WTC11 (cell line): Measurements from ENCODE around the gene TLE6.

Experiments
- CBFB ChIP-seq: sonication (generic); formaldehyde crosslinking; IDR thresholded peaks from 2 replicates; pipeline ENCODE4 v1.8.1; 2022; ENCODE audit warnings: mild to moderate bottlenecking, low read depth, missing genetic modification reagents
- ETV6 ChIP-seq: sonication (generic); formaldehyde crosslinking; IDR thresholded peaks from 2 replicates; pipeline ENCODE4 v1.8.1; 2022; ENCODE audit warnings: mild to moderate bottlenecking, missing genetic modification reagents
- FOXJ3 ChIP-seq: sonication (generic); formaldehyde crosslinking; IDR thresholded peaks from 2 replicates; pipeline ENCODE4 v1.9.0; 2021; ENCODE audit warnings: missing genetic modification reagents, mild to moderate bottlenecking, borderline replicate concordance
- JUN ChIP-seq: sonication (generic); formaldehyde crosslinking; IDR thresholded peaks from 2 replicates; pipeline ENCODE4 v1.8.0; 2023; ENCODE audit warnings: mild to moderate bottlenecking, missing genetic modification reagents
- MXD4 ChIP-seq: fragments of 250-450 bp; sonication (Bioruptor Pico); IDR thresholded peaks from 2 replicates; pipeline ENCODE4 v1.8.0; 2021; ENCODE audit warnings: mild to moderate bottlenecking, moderate library complexity, borderline replicate concordance
- OVOL2 ChIP-seq: fragments of 250-450 bp; sonication (Bioruptor Pico); IDR thresholded peaks from 2 replicates; pipeline ENCODE4 v1.9.0; 2021; ENCODE audit warnings: mild to moderate bottlenecking, borderline replicate concordance
- SP1 ChIP-seq: sonication (generic); formaldehyde crosslinking; conservative IDR thresholded peaks from 2 replicates; pipeline ENCODE4 v1.8.1; 2022; ENCODE audit warnings: missing genetic modification reagents
- TF ChIP-seq, protein P1 (sequence below): fragments of 200-600 bp; IDR thresholded peaks from 2 replicates; pipeline ENCODE4 v1.8.0; 2022; ENCODE audit warnings: antibody characterized with exemption
- TF ChIP-seq, protein P2 (sequence below): sonication (generic); formaldehyde crosslinking; IDR thresholded peaks from 2 replicates; pipeline ENCODE4 v1.8.1; 2022; ENCODE audit warnings: low read depth, mild to moderate bottlenecking, moderate library complexity, missing genetic modification reagents, borderline replicate concordance
- TF ChIP-seq, protein P3 (sequence below): sonication (generic); formaldehyde crosslinking; IDR thresholded peaks from 2 replicates; pipeline ENCODE4 v1.8.1; 2023; ENCODE audit warnings: mild to moderate bottlenecking, missing genetic modification reagents, moderate library complexity
- TF ChIP-seq, protein P4 (sequence below): sonication (generic); formaldehyde crosslinking; IDR thresholded peaks from 2 replicates; pipeline ENCODE4 v1.8.0; 2022; ENCODE audit warnings: mild to moderate bottlenecking, missing genetic modification reagents
- TF ChIP-seq, protein P5 (sequence below): sonication (generic); formaldehyde crosslinking; IDR thresholded peaks from 2 replicates; pipeline ENCODE4 v1.8.1; 2023; ENCODE audit warnings: mild to moderate bottlenecking, moderate library complexity, missing genetic modification reagents

DNA sequence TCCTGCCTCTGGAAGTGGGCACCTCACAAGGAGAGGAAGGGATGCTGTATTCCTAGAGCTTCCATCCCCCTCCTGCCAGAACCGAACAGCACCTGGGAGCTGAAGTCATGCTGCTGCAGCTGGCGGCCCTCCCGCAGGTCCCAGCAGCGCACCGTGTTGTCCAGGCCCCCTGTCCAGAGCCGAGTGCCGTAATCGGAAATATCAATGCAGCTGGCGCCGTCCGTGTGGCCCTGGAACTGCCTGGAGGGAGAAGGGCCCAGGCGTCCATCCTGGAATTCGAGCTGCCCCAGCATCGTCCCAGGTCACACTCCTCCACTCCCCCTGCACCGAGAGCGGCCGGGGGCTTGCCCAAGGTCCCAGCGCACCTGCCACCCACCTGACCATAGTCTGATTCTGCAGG, 28.0 kb downstream of the TLE6 start:
- TF ChIP-seq, protein P1, sequence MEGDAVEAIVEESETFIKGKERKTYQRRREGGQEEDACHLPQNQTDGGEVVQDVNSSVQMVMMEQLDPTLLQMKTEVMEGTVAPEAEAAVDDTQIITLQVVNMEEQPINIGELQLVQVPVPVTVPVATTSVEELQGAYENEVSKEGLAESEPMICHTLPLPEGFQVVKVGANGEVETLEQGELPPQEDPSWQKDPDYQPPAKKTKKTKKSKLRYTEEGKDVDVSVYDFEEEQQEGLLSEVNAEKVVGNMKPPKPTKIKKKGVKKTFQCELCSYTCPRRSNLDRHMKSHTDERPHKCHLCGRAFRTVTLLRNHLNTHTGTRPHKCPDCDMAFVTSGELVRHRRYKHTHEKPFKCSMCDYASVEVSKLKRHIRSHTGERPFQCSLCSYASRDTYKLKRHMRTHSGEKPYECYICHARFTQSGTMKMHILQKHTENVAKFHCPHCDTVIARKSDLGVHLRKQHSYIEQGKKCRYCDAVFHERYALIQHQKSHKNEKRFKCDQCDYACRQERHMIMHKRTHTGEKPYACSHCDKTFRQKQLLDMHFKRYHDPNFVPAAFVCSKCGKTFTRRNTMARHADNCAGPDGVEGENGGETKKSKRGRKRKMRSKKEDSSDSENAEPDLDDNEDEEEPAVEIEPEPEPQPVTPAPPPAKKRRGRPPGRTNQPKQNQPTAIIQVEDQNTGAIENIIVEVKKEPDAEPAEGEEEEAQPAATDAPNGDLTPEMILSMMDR: no peak
- TF ChIP-seq JUN (CRISPR knock-in tag) (no peak), SP1 (CRISPR knock-in tag) (no peak), ETV6 (CRISPR knock-in tag) (no peak), OVOL2 (CRISPR knock-in tag) (no peak), FOXJ3 (CRISPR knock-in tag) (no peak), CBFB (CRISPR knock-in tag) (no peak), MXD4 (no peak)
- TF ChIP-seq, protein P2, sequence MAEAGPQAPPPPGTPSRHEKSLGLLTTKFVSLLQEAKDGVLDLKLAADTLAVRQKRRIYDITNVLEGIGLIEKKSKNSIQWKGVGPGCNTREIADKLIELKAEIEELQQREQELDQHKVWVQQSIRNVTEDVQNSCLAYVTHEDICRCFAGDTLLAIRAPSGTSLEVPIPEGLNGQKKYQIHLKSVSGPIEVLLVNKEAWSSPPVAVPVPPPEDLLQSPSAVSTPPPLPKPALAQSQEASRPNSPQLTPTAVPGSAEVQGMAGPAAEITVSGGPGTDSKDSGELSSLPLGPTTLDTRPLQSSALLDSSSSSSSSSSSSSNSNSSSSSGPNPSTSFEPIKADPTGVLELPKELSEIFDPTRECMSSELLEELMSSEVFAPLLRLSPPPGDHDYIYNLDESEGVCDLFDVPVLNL (CRISPR knock-in tag): no peak
- TF ChIP-seq, protein P3, sequence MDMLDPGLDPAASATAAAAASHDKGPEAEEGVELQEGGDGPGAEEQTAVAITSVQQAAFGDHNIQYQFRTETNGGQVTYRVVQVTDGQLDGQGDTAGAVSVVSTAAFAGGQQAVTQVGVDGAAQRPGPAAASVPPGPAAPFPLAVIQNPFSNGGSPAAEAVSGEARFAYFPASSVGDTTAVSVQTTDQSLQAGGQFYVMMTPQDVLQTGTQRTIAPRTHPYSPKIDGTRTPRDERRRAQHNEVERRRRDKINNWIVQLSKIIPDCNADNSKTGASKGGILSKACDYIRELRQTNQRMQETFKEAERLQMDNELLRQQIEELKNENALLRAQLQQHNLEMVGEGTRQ (CRISPR knock-in tag): no peak
- TF ChIP-seq, protein P4, sequence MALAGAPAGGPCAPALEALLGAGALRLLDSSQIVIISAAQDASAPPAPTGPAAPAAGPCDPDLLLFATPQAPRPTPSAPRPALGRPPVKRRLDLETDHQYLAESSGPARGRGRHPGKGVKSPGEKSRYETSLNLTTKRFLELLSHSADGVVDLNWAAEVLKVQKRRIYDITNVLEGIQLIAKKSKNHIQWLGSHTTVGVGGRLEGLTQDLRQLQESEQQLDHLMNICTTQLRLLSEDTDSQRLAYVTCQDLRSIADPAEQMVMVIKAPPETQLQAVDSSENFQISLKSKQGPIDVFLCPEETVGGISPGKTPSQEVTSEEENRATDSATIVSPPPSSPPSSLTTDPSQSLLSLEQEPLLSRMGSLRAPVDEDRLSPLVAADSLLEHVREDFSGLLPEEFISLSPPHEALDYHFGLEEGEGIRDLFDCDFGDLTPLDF (CRISPR knock-in tag): no peak
- TF ChIP-seq, protein P5, sequence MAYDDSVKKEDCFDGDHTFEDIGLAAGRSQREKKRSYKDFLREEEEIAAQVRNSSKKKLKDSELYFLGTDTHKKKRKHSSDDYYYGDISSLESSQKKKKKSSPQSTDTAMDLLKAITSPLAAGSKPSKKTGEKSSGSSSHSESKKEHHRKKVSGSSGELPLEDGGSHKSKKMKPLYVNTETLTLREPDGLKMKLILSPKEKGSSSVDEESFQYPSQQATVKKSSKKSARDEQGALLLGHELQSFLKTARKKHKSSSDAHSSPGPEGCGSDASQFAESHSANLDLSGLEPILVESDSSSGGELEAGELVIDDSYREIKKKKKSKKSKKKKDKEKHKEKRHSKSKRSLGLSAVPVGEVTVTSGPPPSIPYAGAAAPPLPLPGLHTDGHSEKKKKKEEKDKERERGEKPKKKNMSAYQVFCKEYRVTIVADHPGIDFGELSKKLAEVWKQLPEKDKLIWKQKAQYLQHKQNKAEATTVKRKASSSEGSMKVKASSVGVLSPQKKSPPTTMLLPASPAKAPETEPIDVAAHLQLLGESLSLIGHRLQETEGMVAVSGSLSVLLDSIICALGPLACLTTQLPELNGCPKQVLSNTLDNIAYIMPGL (CRISPR knock-in tag): no peak
